GM19328 (cell line): ENCODE measurements around the gene PPP1R37.

Experiments used
- ATAC-seq: cut with Tn5 transposase; IDR thresholded peaks from one replicate; pipeline ENCODE4 v1.9.1; 2021; ENCODE audit warnings: mild to moderate bottlenecking, moderate library complexity; ENCODE audit not compliant: unreplicated experiment

PPP1R37 gene

GRCh38 chr19:45092747-45093678, at the start of gene PPP1R37:
PPP1R37 (plus strand) TSS chr19:45093179; CDS start chr19:45093326, 147 bp downstream.
- ATAC-seq = no peak

GRCh38 chr19:45045671-45046353, 47.2 kb upstream of the PPP1R37 start:
- ATAC-seq = no peak

- ATAC-seq = no peak
Observed at GRCh38 chr19:45046355-45046754, 46.6 kb upstream of the PPP1R37 start.

- no peak for ATAC-seq
Observed at GRCh38 chr19:45047188-45047797, 45.7 kb upstream of the PPP1R37 start.

- no peak for ATAC-seq
Observed at GRCh38 chr19:45049073-45049736, 43.8 kb upstream of the PPP1R37 start.

- ATAC-seq = no peak
Observed at GRCh38 chr19:45050036-45050435, 42.9 kb upstream of the PPP1R37 start.

GRCh38 chr19:45051929-45052579, 40.9 kb upstream of the PPP1R37 start:
- ATAC-seq = no peak

GRCh38 chr19:45056831-45057230, 36.1 kb upstream of the PPP1R37 start:
- ATAC-seq = no peak

- no peak for ATAC-seq
Observed at GRCh38 chr19:45057444-45057843, 35.5 kb upstream of the PPP1R37 start.

GRCh38 chr19:45058622-45059159, 34.3 kb upstream of the PPP1R37 start:
- ATAC-seq = no peak

GRCh38 chr19:45059258-45059965, 33.6 kb upstream of the PPP1R37 start:
- ATAC-seq = no peak

- ATAC-seq = no peak
Observed at GRCh38 chr19:45061965-45062364, 31.0 kb upstream of the PPP1R37 start.

GRCh38 chr19:45063851-45064801, 28.9 kb upstream of the PPP1R37 start:
- ATAC-seq = no peak

- no peak for ATAC-seq
Observed at GRCh38 chr19:45066921-45067661, 25.9 kb upstream of the PPP1R37 start.

GRCh38 chr19:45068041-45068440, 24.9 kb upstream of the PPP1R37 start:
- no peak for ATAC-seq

GRCh38 chr19:45069056-45069455, 23.9 kb upstream of the PPP1R37 start:
- ATAC-seq = no peak

- no peak for ATAC-seq
Observed at GRCh38 chr19:45070214-45070613, 22.8 kb upstream of the PPP1R37 start.
